Suprapubic skin (tissue), 4 donors: ENCODE measurements around the gene SUFU. TPM values are rescaled to one million over a fixed set of nuclear protein-coding genes. Genes with fewer than 3 reads are reported as not detected.

Source experiments
- DNase-seq, 2 donors: peaks; one replicate each; pipeline ENCODE4 v3.0.0-alpha.2; 2019; ENCODE audit warnings: low spot score in 2 of 2
- H3K27ac ChIP-seq: fragments of 200-600 bp; sonication (generic); one replicate; pipeline ENCODE4 v1.5.1; 2019
- H3K27me3 ChIP-seq: fragments of 200-600 bp; sonication (generic); one replicate; pipeline ENCODE4 v1.5.1; 2019
- H3K36me3 ChIP-seq: fragments of 200-600 bp; sonication (generic); one replicate; pipeline ENCODE4 v1.5.1; 2019
- H3K4me1 ChIP-seq: fragments of 200-600 bp; sonication (generic); one replicate; pipeline ENCODE4 v1.5.1; 2019
- H3K4me3 ChIP-seq: fragments of 200-600 bp; sonication (generic); one replicate; pipeline ENCODE4 v1.5.1; 2019; ENCODE audit warnings: mild to moderate bottlenecking
- H3K9me3 ChIP-seq: fragments of 200-600 bp; sonication (generic); one replicate; pipeline ENCODE4 v1.5.1; 2019
- EP300 ChIP-seq: sonication (generic); formaldehyde crosslinking; IDR thresholded peaks from one replicate; pipeline ENCODE4 v1.6.1; 2017; ENCODE audit warnings: antibody characterized with exemption
- POLR2A ChIP-seq, 2 donors: fragments of 450-650 bp; IDR thresholded peaks; one replicate each; pipeline ENCODE4 v1.6.1; 2017; ENCODE audit warnings: antibody characterized with exemption in 2 of 2, mild to moderate bottlenecking in 2 of 2, moderate library complexity in 2 of 2
- POLR2AphosphoS5 ChIP-seq, 3 donors: sonication (generic); formaldehyde crosslinking; IDR thresholded peaks; one replicate each; pipeline ENCODE4 v1.6.1; 2017; ENCODE audit warnings: antibody characterized with exemption in 3 of 3
- WGBS: methylation state at CpG from one replicate; pipeline ENCODE4 v1.1.5; 2018; 5-methylcytosine and 5-hydroxymethylcytosine counted together
- total RNA-seq, 4 donors: library from RNA; depleted of rRNA; stranded (reverse); fragments of >200 nt; gene quantifications; one replicate each; pipeline ENCODE4 v1.1.0, GENCODE V29; 2016
- TF ChIP-seq, protein P1 (sequence below), 2 donors: fragments of 200-600 bp in 1 of 2; fragments of 450-650 bp in 1 of 2; sonication (generic) in 1 of 2; IDR thresholded peaks; one replicate each; pipeline ENCODE4 v1.5.1; 2016 to 2019; ENCODE audit warnings: antibody characterized with exemption in 2 of 2, mild to moderate bottlenecking in 1 of 2, moderate library complexity in 1 of 2

The SUFU gene
- total RNA-seq, 4 donors from 2014 or later = 15.3 to 22.7 (median 18.9) TPM

GRCh38 chr10:102650655-102651454 is 147.1 kb downstream of the SUFU start:
- H3K4me3 ChIP-seq = peak overlapping the region; percentile 73

DNA sequence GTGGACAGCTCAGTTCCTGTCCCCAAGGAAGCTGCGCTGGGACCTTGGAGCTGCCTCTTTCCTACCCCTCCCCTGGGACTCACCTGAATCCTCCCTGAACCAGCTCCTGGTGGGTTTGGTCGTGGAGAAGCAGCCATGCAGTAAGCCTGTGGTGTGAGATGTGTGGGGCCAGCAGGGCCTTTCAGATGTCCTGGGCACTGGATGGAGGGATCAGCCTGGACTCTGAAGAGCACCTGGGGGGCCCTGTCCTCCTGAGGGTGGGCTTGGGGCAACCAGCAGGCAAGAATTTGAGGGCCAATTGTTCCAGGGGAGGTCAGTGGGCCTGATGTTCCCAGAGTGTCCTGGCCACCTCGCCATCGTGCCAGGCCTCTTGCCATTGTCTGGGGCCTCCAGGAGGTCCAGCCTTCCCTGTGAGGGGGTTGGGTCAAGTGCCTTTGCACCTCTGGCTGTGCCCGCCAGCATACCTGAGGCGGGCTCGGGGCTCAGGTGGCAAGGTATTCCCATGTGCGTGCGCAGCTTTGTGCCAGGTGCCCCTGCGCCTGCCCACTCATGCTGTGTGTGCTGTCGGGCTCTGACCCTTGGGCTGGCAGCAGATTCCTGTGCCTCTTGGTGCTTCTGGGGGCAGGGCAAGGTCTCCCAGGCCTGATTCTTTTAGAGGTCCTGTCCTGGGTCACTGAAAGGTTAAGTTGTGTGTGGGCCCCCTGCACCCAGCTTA is 147.8 kb downstream of the SUFU start:
- TF ChIP-seq, protein P1, sequence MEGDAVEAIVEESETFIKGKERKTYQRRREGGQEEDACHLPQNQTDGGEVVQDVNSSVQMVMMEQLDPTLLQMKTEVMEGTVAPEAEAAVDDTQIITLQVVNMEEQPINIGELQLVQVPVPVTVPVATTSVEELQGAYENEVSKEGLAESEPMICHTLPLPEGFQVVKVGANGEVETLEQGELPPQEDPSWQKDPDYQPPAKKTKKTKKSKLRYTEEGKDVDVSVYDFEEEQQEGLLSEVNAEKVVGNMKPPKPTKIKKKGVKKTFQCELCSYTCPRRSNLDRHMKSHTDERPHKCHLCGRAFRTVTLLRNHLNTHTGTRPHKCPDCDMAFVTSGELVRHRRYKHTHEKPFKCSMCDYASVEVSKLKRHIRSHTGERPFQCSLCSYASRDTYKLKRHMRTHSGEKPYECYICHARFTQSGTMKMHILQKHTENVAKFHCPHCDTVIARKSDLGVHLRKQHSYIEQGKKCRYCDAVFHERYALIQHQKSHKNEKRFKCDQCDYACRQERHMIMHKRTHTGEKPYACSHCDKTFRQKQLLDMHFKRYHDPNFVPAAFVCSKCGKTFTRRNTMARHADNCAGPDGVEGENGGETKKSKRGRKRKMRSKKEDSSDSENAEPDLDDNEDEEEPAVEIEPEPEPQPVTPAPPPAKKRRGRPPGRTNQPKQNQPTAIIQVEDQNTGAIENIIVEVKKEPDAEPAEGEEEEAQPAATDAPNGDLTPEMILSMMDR (IDR thresholded peaks at IDR 0.05) = no peak
- TF ChIP-seq POLR2A (IDR thresholded peaks at IDR 0.05) = no peak
- TF ChIP-seq POLR2AphosphoS5 (IDR thresholded peaks at IDR 0.05) = no peak
- no peak for TF ChIP-seq EP300
- Histone ChIP-seq H3K9me3 (no peaks in the 10 kb centered on the region), H3K27ac (no peak overlapping the region), H3K27me3 (no peaks in the 10 kb centered on the region), H3K36me3 (peaks cover 46% of the 10 kb centered on the region), H3K4me1 (peaks cover 68% of the 10 kb centered on the region), H3K4me3 (no peak overlapping the region)
- WGBS = 88% methylated on average over 1 of the region's 11 CpGs
- peak in 1 of 2 donors; percentile 45 for DNase-seq

More at GRCh38 chr10:102650655-102651454, 147.1 kb downstream of the SUFU start:
- Histone ChIP-seq H3K4me1 (peaks cover 74% of the 10 kb centered on the region), H3K9me3 (no peaks in the 10 kb centered on the region), H3K27me3 (no peaks in the 10 kb centered on the region), H3K27ac (peak overlapping the region; percentile 21), H3K36me3 (peaks cover 38% of the 10 kb centered on the region)
- WGBS = 60% methylated on average over 11 of the region's 11 CpGs
- TF ChIP-seq, protein P1 (IDR thresholded peaks at IDR 0.05) = no peak
- TF ChIP-seq POLR2AphosphoS5 (IDR thresholded peaks at IDR 0.05) (no peak), EP300 (no peak), POLR2A (IDR thresholded peaks at IDR 0.05) (no peak)
- no peak for DNase-seq

DNA sequence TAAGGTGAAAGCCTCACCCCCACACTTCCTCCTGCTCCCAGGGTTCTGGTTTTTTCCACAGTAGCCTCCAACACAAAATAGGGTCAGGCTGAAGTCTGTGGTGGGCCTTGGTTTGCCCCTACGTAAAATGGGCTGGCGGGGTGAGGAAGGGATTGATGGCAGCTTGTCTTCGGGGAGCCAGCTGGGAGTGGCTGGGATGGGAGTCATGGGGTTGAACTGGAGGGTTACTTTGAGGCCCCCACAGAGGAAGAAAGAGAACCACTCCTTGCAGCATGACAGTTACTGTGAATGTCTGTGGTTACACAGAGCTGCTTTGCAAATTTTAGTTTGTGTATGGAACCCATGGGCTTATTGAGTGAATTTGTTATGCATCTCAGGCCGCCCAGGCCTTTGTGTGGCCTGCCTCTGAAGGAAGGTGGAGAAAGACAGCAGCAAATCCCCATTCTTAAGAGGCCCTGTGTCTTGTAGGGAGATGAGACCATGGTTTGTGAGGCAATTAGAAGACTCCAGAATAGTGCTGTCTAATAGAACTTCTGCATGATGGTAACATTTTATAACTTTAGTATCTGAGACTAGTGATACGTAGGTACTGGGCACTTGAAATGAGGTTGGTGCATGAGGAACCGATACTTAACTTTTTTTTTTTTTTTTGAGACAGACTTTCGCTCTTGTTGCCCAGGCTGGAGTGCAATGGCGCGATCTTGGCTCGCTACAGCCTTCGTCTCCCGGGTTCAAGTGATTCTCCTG is 148.6 kb downstream of the SUFU start:
- H3K4me1 ChIP-seq = peaks cover 61% of the 10 kb centered on the region
- WGBS = 84% methylated on average over 12 of the region's 12 CpGs

GRCh38 chr10:102653060-102653459 is 149.3 kb downstream of the SUFU start:
- Histone ChIP-seq H3K27me3 (no peaks in the 10 kb centered on the region), H3K27ac (no peak overlapping the region), H3K4me1 (peaks cover 60% of the 10 kb centered on the region), H3K36me3 (peaks cover 60% of the 10 kb centered on the region), H3K4me3 (no peak overlapping the region), H3K9me3 (no peaks in the 10 kb centered on the region)
- TF ChIP-seq EP300 = no peak
- TF ChIP-seq POLR2AphosphoS5 (IDR thresholded peaks at IDR 0.05) = no peak
- TF ChIP-seq POLR2A (IDR thresholded peaks at IDR 0.05) = no peak
- TF ChIP-seq, protein P1 (IDR thresholded peaks at IDR 0.05) = no peak
- no peak for DNase-seq
- 86% methylated on average over 1 of the region's 1 CpG for WGBS

More for the DNA sequence above, 148.6 kb downstream of the SUFU start:
- no peak overlapping the region for H3K4me3 ChIP-seq
- DNase-seq = no peak
- no peaks in the 10 kb centered on the region for H3K9me3 ChIP-seq
- H3K27me3 ChIP-seq = no peaks in the 10 kb centered on the region
- TF ChIP-seq, protein P1 (IDR thresholded peaks at IDR 0.05) = no peak
- no peak for TF ChIP-seq EP300
- TF ChIP-seq POLR2AphosphoS5 (IDR thresholded peaks at IDR 0.05) = no peak
- no peak for TF ChIP-seq POLR2A (IDR thresholded peaks at IDR 0.05)
- peaks cover 53% of the 10 kb centered on the region for H3K36me3 ChIP-seq
- no peak overlapping the region for H3K27ac ChIP-seq
